GM18520 (cell line): ENCODE measurements around the gene PRR16.

Experiments used
- ATAC-seq: cut with Tn5 transposase; IDR thresholded peaks from one replicate; pipeline ENCODE4 v1.9.1; 2021; ENCODE audit not compliant: unreplicated experiment

The PRR16 gene

GRCh38 chr5:120564013-120564412 lies 99.9 kb downstream of the PRR16 start:
- ATAC-seq: no peak

DNA sequence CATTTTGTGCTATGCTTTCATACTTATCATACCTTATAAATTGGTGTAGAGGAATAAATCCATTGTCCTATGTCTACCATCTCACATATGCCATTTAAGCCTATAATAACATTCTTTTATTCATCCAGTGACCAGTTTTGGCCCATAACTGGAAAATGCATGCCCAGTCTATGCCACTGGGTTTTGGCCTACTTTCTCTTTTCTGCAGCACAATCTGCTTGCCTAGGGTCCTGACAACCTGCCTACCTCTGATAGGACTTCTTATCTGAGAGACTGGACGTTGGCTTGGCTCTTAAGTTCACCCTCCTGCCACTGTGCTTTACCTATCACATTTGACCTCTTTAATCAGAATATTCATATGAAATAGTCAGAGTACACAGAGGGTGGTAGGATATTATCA lies 103.0 kb downstream of the PRR16 start:
- no peak for ATAC-seq

DNA sequence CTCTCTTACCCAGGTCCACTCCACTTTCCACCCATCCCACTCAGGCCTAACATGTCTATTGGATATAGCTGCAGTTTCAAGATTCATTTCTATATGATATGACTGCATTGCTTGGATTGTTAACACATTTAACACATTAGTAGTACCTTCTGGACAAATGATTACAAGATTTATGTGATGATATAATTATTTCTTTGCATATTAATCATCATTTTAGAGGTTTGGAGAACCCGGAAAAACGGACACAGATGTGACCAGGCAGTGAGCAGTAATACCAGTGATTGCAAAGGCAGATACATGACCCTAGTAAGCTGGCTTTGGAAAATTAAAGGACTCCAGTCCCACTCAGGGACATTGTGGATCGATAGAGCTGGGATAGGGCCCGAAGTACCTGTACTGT lies 103.8 kb downstream of the PRR16 start:
- no peak for ATAC-seq

DNA sequence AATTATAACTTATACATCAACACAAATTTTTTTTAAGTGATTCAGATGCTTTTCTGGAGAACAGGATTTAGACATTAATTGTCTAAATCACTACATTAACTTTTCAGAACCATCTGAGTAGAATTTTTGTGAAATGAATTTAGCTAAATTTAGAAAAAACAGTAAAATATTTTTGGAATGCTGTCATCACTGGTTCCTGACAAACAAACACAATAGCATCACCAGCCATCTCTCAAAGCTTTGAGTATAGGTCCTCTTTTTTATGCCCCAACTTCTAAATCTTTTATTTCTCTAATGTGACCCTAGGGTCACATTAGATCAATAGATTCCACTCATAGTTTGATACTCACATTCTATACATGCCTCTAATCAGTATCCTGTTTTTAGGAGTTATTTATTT lies 104.6 kb downstream of the PRR16 start:
- ATAC-seq: no peak

- ATAC-seq: no peak
Measured at GRCh38 chr5:120576588-120576987, 112.5 kb downstream of the PRR16 start.

GRCh38 chr5:120582635-120583034 lies 118.5 kb downstream of the PRR16 start:
- no peak for ATAC-seq

DNA sequence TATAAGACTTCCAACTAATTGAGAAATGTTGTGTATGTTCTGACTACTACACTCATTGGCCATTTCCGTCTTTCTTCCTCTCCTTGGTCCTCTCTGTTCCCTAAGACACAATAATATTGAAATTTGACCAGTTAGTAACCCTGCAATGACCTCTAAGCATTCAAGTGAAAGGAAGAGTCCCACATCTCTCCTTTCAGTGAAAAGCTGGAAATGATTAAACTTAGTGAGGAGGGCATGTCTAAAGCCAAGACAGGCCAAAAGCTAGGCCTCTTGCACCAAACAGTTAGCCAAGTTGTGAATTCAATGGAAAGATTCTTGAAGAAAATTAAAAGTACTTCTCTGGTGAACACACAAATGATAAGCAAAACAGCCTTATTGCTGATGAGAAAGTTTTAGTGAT lies 122.5 kb downstream of the PRR16 start:
- no peak for ATAC-seq

- no peak for ATAC-seq
Measured at GRCh38 chr5:120591911-120592310, 127.8 kb downstream of the PRR16 start.

- no peak for ATAC-seq
Measured at GRCh38 chr5:120599576-120599975, 135.5 kb downstream of the PRR16 start.

GRCh38 chr5:120600639-120601038 lies 136.5 kb downstream of the PRR16 start:
- ATAC-seq: no peak

GRCh38 chr5:120602033-120602432 lies 137.9 kb downstream of the PRR16 start:
- no peak for ATAC-seq

- ATAC-seq: no peak
Measured at GRCh38 chr5:120604884-120605283, 140.8 kb downstream of the PRR16 start.

GRCh38 chr5:120605325-120606079 lies 141.4 kb downstream of the PRR16 start:
- ATAC-seq: no peak

DNA sequence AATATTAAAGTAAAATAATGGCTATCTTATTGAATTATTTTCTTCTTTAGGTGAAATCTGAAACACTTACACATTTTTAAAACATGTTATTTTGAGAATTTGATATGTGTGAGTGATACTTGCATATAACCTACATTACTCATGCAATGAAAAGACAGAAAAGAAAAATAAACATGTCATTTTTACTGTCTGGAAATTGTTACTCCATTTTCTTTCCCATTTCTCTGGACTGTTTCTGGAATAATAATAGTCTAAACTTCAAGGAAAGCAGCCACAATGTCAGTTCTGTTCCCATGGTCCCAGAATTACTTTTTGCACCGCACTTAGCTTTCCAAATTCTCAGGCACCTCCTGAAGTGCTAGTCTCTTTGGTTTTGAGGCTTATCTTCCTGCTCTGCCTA lies 145.5 kb downstream of the PRR16 start:
- no peak for ATAC-seq

GRCh38 chr5:120610145-120610544 lies 146.0 kb downstream of the PRR16 start:
- ATAC-seq: no peak

DNA sequence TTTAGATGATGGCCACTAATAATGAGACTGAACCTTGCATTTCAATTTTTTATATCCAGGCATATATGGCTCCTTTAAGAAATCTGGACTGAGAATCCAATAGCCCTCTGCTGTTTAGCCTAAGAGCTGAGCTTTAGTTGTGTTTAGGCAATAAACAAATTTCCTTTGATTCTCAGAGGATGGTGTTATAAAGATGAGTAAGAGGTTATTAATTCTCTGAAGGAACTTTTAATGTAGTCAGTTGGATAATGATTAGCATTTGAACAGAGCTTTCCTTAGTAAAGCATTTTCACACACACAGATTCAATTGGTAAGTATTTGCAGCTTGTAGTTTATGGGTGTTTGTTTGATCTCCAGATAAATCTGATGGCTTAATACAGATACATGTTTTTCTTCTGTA lies 149.6 kb downstream of the PRR16 start:
- no peak for ATAC-seq

DNA sequence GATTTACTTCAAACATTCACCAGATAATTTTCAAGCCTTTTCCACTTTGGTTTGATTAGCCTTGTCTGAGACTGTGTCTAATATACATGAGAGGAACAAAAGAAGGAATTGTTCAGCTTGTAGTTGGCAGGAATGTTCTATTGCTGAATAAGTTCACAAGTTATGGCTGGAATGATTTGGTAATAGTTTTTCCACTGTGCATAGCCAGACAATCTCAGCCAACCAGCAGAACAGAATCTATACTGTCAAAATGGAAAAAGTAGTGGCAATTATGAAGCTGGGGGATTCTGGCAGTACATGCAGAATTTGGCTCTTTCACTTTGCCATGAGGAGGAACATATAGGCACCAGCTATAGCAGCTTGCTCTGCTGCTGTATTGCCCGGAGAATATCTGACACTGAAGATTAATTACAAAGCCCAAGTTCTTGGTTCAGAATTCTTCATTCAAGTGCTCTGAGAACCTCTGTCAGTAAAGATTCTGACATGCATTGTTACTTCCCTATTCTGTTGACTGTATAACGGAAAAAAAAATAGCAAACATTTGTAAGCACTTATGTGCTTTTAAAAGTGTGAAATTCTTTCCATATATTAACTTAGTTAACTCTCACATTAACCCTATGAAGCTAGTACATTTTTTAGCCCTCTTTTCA lies 150.6 kb downstream of the PRR16 start:
- no peak for ATAC-seq

- ATAC-seq: no peak
Measured at GRCh38 chr5:120615967-120616645, 152.0 kb downstream of the PRR16 start.

DNA sequence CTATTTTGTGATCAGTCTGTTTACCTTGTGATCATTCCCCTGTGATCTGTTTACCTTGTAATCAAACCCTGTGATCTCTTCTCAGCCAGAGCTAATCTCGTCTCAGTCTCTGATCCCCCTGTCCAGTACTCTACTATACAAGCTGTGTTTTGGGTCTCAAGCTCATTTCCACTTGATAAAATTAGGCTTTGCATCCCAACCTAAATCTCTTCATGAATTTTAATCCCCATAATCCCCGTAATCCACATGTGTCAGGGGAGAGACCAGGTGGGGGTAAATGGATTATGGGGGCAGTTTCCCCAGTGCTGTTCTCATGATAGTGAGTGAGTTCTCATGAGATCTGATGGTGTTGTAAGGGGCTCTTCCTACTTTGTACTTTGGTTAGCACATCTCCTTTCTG lies 157.2 kb downstream of the PRR16 start:
- no peak for ATAC-seq

DNA sequence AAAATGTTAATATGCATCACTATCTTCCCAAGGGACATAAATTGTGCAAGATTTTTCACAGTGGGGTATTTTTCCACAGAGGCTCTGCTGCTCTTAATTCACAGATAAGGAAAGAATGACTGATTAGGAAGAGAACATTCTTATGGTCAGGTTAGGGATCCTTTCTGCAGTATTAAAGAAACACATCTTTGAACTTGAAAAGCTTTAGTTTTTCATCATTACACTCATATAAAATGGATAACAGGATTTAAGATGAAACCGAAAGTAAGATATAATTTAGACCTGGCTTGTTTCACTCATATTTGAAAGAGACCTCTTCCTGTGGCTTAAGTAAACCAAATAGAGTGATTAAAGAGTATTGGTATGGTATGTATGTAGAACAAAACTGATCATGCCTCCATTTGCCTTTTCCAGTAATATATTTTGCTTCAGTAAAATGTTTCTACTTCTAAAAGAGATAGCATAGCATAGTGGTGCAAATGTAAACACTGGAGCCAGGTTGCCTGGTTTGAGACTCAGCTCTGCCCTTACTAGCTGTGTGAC lies 160.0 kb downstream of the PRR16 start:
- ATAC-seq: no peak

- ATAC-seq: no peak
Measured at GRCh38 chr5:120628156-120628555, 164.1 kb downstream of the PRR16 start.

GRCh38 chr5:120630550-120630949 lies 166.4 kb downstream of the PRR16 start:
- no peak for ATAC-seq
